GM23338 (cell line): ENCODE results near the gene SLC5A5. TPM values are rescaled to one million over a fixed set of nuclear protein-coding genes. Genes with fewer than 3 reads are reported as not detected.

ENCODE experiments used
- ATAC-seq: fragments of 200-7000 bp; cut with Tn5 transposase; 3 replicates; pipeline ENCODE4 v1.9.1; 2020
- DNase-seq: peaks from one replicate; pipeline ENCODE4 v3.0.0-alpha.2; 2015; ENCODE audit warnings: low spot score
- H2AFZ ChIP-seq: fragments of 200-600 bp; sonication (generic); 2 replicates; pipeline ENCODE4 v1.8.0; 2016; ENCODE audit warnings: antibody characterized with exemption, mild to moderate bottlenecking, moderate library complexity
- H3F3A ChIP-seq: fragments of 200-600 bp; sonication (generic); replicated peaks from 2 replicates; pipeline ENCODE4 v1.8.0; 2017; ENCODE audit warnings: antibody characterized with exemption, mixed run types, low read depth
- H3K27ac ChIP-seq: fragments of 200-600 bp; sonication (generic); 2 replicates; pipeline ENCODE4 v1.6.1; 2016; ENCODE audit warnings: low read depth
- H3K27me3 ChIP-seq: fragments of 200-600 bp; sonication (generic); 2 replicates; pipeline ENCODE4 v1.8.0; 2016; ENCODE audit warnings: mild to moderate bottlenecking, mixed run types, moderate library complexity; ENCODE audit not compliant: insufficient read depth
- H3K36me3 ChIP-seq: fragments of 200-600 bp; sonication (generic); 2 replicates; pipeline ENCODE4 v1.8.0; 2016; ENCODE audit warnings: mild to moderate bottlenecking; ENCODE audit not compliant: insufficient read depth
- H3K4me1 ChIP-seq: fragments of 200-600 bp; sonication (generic); 2 replicates; pipeline ENCODE4 v1.8.0; 2016; ENCODE audit warnings: mild to moderate bottlenecking, moderate library complexity; ENCODE audit not compliant: insufficient read depth
- H3K4me2 ChIP-seq: fragments of 200-600 bp; sonication (generic); 2 replicates; pipeline ENCODE4 v1.7.1; 2017; ENCODE audit warnings: mixed run types
- H3K4me3 ChIP-seq: fragments of 200-600 bp; sonication (generic); 2 replicates; pipeline ENCODE4 v1.6.1; 2016; ENCODE audit warnings: mixed run types
- H3K79me2 ChIP-seq: fragments of 200-600 bp; sonication (generic); replicated peaks from 2 replicates; pipeline ENCODE4 v1.8.0; 2017; ENCODE audit warnings: mild to moderate bottlenecking; ENCODE audit not compliant: insufficient read depth
- H3K9me2 ChIP-seq: fragments of 200-600 bp; sonication (generic); 2 replicates; pipeline ENCODE4 v1.8.0; 2017; ENCODE audit not compliant: insufficient read depth
- H4K20me1 ChIP-seq: fragments of 200-600 bp; sonication (generic); replicated peaks from 2 replicates; pipeline ENCODE4 v1.8.0; 2017; ENCODE audit warnings: mild to moderate bottlenecking; ENCODE audit not compliant: insufficient read depth
- H3K27ac Mint-ChIP-seq: 2 replicates; pipeline ENCODE4 v1.8.0; 2020; ENCODE audit warnings: inconsistent platforms, mild to moderate bottlenecking, moderate library complexity, mixed read lengths
- H3K27me3 Mint-ChIP-seq: 3 replicates; pipeline ENCODE4 v1.8.0; 2022; ENCODE audit warnings: low read depth, mild to moderate bottlenecking, moderate library complexity, mixed read lengths, inconsistent platforms; ENCODE audit not compliant: insufficient read depth, poor library complexity
- H3K36me3 Mint-ChIP-seq: 3 replicates; pipeline ENCODE4 v1.8.0; 2021; ENCODE audit warnings: low read depth, mild to moderate bottlenecking, inconsistent platforms, moderate library complexity, mixed read lengths
- H3K4me1 Mint-ChIP-seq: 3 replicates; pipeline ENCODE4 v1.8.0; 2020; ENCODE audit warnings: mild to moderate bottlenecking, inconsistent platforms, mixed read lengths
- H3K4me3 Mint-ChIP-seq: 3 replicates; pipeline ENCODE4 v1.8.0; 2021; ENCODE audit warnings: moderate library complexity, mild to moderate bottlenecking, inconsistent platforms, mixed read lengths
- H3K9me3 Mint-ChIP-seq: 3 replicates; pipeline ENCODE4 v1.8.0; 2020; ENCODE audit warnings: moderate library complexity, mild to moderate bottlenecking, inconsistent platforms, mixed read lengths
- CREB1 ChIP-seq: fragments of 250-450 bp; sonication (Bioruptor Pico); IDR thresholded peaks from 2 replicates; pipeline ENCODE4 v1.5.0; 2020; ENCODE audit warnings: low read depth, mild to moderate bottlenecking, moderate library complexity
- EZH2 ChIP-seq: fragments of 200-600 bp; sonication (generic); IDR thresholded peaks from one replicate; pipeline ENCODE4 v1.8.0; 2017; ENCODE audit warnings: antibody characterized with exemption, mild to moderate bottlenecking, low read depth; ENCODE audit not compliant: unreplicated experiment
- EZH2phosphoT487 ChIP-seq: fragments of 200-600 bp; sonication (generic); IDR thresholded peaks from one replicate; pipeline ENCODE4 v1.8.1; 2018; ENCODE audit warnings: antibody characterized with exemption; ENCODE audit not compliant: unreplicated experiment
- JUNB ChIP-seq: IDR thresholded peaks from one replicate; pipeline ENCODE4 v1.6.1; 2016; ENCODE audit warnings: antibody characterized with exemption; ENCODE audit not compliant: unreplicated experiment
- NANOG ChIP-seq: IDR thresholded peaks from 2 replicates; pipeline ENCODE4 v1.6.1; 2016; ENCODE audit warnings: antibody characterized with exemption, borderline replicate concordance
- ZNF114 ChIP-seq: fragments of 250-450 bp; sonication (Bioruptor Pico); IDR thresholded peaks from 2 replicates; pipeline ENCODE4 v1.5.0; 2020; ENCODE audit warnings: mild to moderate bottlenecking, moderate library complexity
- ZNF331 ChIP-seq: fragments of 250-450 bp; sonication (Bioruptor Pico); IDR thresholded peaks from 2 replicates; pipeline ENCODE4 v1.5.0; 2020; ENCODE audit warnings: low read depth, mild to moderate bottlenecking, moderate library complexity
- polyA plus RNA-seq: library from polyadenylated mRNA; unstranded; fragments of >200 nt; fragmentation: Nextera tagmentation; extraction: Ambion mirVana; gene quantifications from 2 replicates; pipeline ENCODE4 v1.2.1, GENCODE V29; 2016
- total RNA-seq: library from RNA; depleted of rRNA; stranded (reverse); fragments of >200 nt; shearing (Covaris generic); gene quantifications from 2 replicates; pipeline ENCODE4 v1.2.3, GENCODE V29; 2014
- TF ChIP-seq, protein P1 (sequence below): IDR thresholded peaks from one replicate; pipeline ENCODE4 v1.6.1; 2018; ENCODE audit warnings: antibody characterized with exemption; ENCODE audit not compliant: unreplicated experiment
- TF ChIP-seq, protein P2 (sequence below): IDR thresholded peaks from 2 replicates; pipeline ENCODE4 v1.6.1; 2016; ENCODE audit warnings: antibody characterized with exemption

Gene SLC5A5
- total and polyA plus RNA-seq, 2 experiments from 2014 or later: 1.0 to 2.1 TPM

DNA sequence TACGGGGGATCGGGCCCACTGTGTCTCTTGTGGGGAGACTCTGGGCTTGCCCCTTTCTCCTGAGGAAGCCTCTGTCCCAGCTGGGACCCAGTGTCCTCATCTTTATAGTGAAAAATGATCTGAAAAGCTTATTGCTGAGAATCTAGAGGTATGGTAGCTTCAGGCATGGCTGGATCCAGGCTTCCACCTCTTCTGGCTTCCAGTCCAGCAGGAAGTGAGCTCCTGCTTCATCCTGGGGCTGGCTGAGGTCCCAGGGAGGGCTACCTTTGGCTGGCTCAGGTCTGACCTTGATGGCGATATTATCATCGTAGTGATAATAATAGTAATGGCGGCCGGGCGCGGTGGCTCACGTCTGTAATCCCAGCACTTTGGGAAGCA is 3.0 kb downstream of the SLC5A5 start (continued):
- TF ChIP-seq, protein P1, sequence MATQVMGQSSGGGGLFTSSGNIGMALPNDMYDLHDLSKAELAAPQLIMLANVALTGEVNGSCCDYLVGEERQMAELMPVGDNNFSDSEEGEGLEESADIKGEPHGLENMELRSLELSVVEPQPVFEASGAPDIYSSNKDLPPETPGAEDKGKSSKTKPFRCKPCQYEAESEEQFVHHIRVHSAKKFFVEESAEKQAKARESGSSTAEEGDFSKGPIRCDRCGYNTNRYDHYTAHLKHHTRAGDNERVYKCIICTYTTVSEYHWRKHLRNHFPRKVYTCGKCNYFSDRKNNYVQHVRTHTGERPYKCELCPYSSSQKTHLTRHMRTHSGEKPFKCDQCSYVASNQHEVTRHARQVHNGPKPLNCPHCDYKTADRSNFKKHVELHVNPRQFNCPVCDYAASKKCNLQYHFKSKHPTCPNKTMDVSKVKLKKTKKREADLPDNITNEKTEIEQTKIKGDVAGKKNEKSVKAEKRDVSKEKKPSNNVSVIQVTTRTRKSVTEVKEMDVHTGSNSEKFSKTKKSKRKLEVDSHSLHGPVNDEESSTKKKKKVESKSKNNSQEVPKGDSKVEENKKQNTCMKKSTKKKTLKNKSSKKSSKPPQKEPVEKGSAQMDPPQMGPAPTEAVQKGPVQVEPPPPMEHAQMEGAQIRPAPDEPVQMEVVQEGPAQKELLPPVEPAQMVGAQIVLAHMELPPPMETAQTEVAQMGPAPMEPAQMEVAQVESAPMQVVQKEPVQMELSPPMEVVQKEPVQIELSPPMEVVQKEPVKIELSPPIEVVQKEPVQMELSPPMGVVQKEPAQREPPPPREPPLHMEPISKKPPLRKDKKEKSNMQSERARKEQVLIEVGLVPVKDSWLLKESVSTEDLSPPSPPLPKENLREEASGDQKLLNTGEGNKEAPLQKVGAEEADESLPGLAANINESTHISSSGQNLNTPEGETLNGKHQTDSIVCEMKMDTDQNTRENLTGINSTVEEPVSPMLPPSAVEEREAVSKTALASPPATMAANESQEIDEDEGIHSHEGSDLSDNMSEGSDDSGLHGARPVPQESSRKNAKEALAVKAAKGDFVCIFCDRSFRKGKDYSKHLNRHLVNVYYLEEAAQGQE: no peak
- TF ChIP-seq JUNB (no peak), CREB1 (CRISPR knock-in tag) (no peak), ZNF331 (CRISPR knock-in tag) (no peak), NANOG (no peak)
- TF ChIP-seq, protein P2, sequence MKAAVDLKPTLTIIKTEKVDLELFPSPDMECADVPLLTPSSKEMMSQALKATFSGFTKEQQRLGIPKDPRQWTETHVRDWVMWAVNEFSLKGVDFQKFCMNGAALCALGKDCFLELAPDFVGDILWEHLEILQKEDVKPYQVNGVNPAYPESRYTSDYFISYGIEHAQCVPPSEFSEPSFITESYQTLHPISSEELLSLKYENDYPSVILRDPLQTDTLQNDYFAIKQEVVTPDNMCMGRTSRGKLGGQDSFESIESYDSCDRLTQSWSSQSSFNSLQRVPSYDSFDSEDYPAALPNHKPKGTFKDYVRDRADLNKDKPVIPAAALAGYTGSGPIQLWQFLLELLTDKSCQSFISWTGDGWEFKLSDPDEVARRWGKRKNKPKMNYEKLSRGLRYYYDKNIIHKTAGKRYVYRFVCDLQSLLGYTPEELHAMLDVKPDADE: no peak

DNA sequence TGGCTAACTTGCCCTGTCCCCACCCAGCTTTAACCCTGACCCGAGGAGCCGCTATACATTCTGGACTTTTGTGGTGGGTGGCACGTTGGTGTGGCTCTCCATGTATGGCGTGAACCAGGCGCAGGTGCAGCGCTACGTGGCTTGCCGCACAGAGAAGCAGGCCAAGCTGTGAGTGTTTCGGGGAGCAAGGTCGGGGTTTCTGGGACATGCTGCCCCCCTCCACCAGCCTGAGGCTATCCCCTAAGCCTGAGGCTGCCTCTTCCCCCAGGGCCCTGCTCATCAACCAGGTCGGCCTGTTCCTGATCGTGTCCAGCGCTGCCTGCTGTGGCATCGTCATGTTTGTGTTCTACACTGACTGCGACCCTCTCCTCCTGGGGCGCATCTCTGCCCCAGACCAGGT is 6.0 kb downstream of the SLC5A5 start:
- Mint-ChIP-seq H3K27ac (no peak overlapping the region), H3K4me1 (no peaks in the 10 kb centered on the region; the same call in 2 of the 3 replicates), H3K4me3 (no peak overlapping the region), H3K9me3 (no peaks in the 10 kb centered on the region), H3K27me3 (peaks cover 14% of the 10 kb centered on the region), H3K36me3 (no peaks in the 10 kb centered on the region)
- no peaks in the 10 kb centered on the region for H4K20me1 ChIP-seq
- no peaks in the 10 kb centered on the region for H3K9me2 ChIP-seq
- no peaks in the 10 kb centered on the region for H3F3A ChIP-seq
- DNase-seq (no peak), ATAC-seq (no peak)
- no peaks in the 10 kb centered on the region for H3K79me2 ChIP-seq
- H3K27me3 ChIP-seq: peaks cover 12% of the 10 kb centered on the region
- H3K36me3 ChIP-seq: no peaks in the 10 kb centered on the region
- no peak overlapping the region for H2AFZ ChIP-seq
- no peak overlapping the region for H3K4me2 ChIP-seq
- H3K4me3 ChIP-seq: no peak overlapping the region
- H3K4me1 ChIP-seq: no peaks in the 10 kb centered on the region
- no peak overlapping the region for H3K27ac ChIP-seq
- TF ChIP-seq, protein P1: no peak
- TF ChIP-seq, protein P2: no peak
- no peak for TF ChIP-seq CREB1 (CRISPR knock-in tag)
- TF ChIP-seq ZNF114 (CRISPR knock-in tag): no peak
- no peak for TF ChIP-seq EZH2
- no peak for TF ChIP-seq NANOG
- TF ChIP-seq EZH2phosphoT487: no peak
- no peak for TF ChIP-seq ZNF331 (CRISPR knock-in tag)
- TF ChIP-seq JUNB: no peak
